Left colon (tissue), 2 donors: ENCODE measurements around the gene NXN. TPM values are rescaled to one million over a fixed set of nuclear protein-coding genes. Genes with fewer than 3 reads are reported as not detected.
"Not testable (repeated sequence)": the region's sequence is repeated elsewhere in the genome, so short reads cannot be mapped to it uniquely, and the experiment has no call there.

ENCODE experiments used
- ATAC-seq: fragments of 200-7000 bp; cut with Tn5 transposase; one replicate; pipeline ENCODE4 v1.9.1; 2020; ENCODE audit warnings: mild to moderate bottlenecking, moderate library complexity
- DNase-seq, 2 donors: peaks; one replicate each; pipeline ENCODE4 v3.0.0-alpha.2; 2020
- intact Hi-C, 2 donors: fragments of 100-400 bp; cut with DNase I in 1 of 2; cut with micrococcal nuclease in 1 of 2; formaldehyde crosslinking; loops; one replicate each; pipeline versions ENCODE4 v1.11.2 to v1.14.0; 2022; cut with DNase I, micrococcal nuclease
- total RNA-seq, 2 donors: library from RNA; stranded (reverse); fragmentation: NEBNext Ultra II Directional; extraction: Animal tissue kit (Norgen Biotek cat#: 25700); gene quantifications; one replicate each; pipeline ENCODE4 v1.2.1, GENCODE V29; 2021
- donor health status: DM: no; HTN: no; CAD: no.
- donor health status: DM: yes; HTN: yes; CAD: no.

NXN gene
- total RNA-seq, 2 donors from 2014 or later: 3.9 to 14.5 TPM

GRCh38 chr17:965311-965989 is 14.1 kb downstream of the NXN start:
- ATAC-seq (no peak), DNase-seq (no peak)
- intact Hi-C loops: no loop called here

DNA sequence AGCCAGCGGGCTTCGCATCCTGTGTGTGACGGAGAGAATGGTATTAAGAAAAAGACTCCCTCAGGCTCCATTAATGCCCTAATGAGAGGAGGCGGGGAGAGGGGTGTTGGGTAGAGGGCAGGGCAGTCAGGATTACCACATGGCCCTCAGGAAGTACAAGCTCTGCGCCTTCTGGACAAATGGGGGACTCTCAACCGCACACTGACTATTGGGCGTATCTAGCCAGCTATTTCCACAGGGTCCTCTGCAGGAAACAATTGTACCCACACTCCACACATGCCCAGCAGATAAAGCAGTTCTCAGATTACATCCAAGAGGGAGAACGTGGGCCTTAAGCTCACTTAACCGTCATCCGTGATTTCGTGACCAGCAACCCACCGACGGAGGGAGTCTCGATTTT is 14.7 kb downstream of the NXN start:
- no peak for ATAC-seq
- intact Hi-C loops: no loop called here

DNA sequence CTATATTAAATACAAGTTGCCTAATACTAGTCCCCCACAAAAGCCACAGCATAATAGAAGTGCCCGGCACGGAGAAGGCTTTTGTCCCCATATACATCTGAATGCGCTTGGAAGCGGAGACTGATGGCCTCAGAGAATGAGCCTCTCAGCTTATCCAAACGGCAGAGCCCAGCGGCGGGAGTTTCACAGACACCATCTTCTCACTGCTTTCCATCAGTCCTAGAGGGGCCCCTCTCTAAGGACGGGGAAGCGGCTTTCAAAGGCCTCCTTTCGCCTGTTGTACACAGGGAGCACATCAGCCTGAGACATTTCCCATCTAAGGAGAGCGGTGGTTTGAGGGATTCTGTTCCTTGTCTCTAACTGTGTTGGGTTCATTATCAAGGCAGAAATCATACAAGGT is 16.9 kb downstream of the NXN start:
- no peak for ATAC-seq
- intact Hi-C loops: no loop called here
- no peak for DNase-seq

More for the DNA sequence above, 14.7 kb downstream of the NXN start:
- DNase-seq: no peak

DNA sequence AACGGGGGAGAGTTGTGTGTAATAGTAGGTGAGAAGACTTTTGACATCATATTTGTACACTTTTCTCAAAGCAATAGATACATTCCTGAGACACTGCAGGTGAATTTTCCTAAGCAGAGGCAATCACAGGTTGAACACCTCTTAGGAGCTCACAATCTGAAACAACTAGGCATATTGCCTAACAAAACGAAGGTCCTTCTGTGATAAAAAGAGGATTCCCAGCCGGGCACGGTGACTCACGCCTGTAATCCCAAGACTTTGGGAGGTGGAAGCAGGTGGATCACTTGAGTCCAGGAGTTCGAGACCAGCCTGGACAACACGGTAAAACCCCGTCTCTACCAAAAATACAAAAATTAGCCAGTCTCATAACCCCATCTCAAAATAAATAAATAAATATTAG is 17.4 kb downstream of the NXN start:
- no peak for DNase-seq
- intact Hi-C loops: no loop called here
- ATAC-seq: no peak

GRCh38 chr17:958712-959451 is 20.7 kb downstream of the NXN start:
- intact Hi-C loops: no loop called here
- ATAC-seq: no peak
- no peak for DNase-seq

- ATAC-seq (no peak), DNase-seq (no peak)
- intact Hi-C loops: no loop called here
Measured at GRCh38 chr17:957856-958421, 21.6 kb downstream of the NXN start.

GRCh38 chr17:956905-957304 is 22.7 kb downstream of the NXN start:
- intact Hi-C loops: no loop called here
- DNase-seq: no peak
- no peak for ATAC-seq

DNA sequence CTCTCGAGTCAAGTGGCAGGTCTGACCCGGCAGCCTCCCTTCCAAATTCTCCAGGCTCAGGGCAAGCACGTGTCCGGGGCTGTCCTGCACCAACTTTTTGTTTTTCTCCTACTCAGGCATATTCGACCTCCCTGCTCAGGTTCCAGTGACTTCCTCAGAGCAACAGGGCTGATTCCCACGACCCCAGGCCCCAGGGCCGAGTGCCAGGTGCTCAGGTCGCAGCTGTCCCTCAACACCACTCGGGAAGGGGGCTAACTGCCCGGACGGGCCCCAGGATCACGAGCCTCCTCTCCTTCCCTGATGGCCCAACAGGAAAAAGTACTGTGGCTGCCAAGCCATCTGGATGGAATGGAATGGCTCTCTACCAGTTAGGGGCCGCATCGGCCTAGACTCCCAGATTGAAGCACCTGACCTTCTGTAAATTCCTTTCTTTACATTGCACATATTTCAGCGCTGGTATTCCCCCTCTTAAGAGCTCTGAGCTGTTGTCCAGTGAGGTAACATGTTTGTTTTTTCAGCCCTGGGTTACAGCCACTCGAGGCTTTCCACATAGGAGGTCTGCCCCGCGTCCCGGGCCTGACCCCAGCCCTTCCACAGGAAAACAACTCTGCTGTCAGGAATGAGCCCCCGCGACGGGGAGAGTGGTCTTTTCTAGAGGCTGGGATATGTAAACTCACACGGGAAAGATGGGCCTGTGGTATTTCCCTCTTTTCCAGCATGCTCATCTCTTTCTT is 25.0 kb downstream of the NXN start:
- ATAC-seq (no peak), DNase-seq (no peak)
- intact Hi-C loops: no loop called here

DNA sequence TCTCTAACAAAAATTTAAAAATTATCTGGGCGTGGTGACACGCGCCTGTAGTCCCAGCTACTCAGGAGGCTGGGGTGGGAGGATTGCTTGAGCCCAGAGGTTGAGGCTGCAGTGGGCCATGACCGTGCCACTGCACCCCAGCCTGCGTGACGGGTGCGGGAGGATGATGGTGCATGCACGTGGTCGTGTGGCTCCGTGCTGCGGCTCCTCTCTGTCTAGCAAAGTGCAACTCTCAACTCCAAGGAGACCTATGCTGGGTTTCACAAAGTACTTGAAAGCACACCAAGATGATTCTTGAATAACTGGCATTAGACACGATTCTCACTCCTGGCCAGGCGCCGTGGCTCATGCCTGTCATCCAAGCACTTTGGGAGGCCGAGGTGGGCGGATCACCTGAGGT is 25.8 kb downstream of the NXN start:
- ATAC-seq (no peak), DNase-seq (no peak)
- intact Hi-C loops: no loop called here

DNA sequence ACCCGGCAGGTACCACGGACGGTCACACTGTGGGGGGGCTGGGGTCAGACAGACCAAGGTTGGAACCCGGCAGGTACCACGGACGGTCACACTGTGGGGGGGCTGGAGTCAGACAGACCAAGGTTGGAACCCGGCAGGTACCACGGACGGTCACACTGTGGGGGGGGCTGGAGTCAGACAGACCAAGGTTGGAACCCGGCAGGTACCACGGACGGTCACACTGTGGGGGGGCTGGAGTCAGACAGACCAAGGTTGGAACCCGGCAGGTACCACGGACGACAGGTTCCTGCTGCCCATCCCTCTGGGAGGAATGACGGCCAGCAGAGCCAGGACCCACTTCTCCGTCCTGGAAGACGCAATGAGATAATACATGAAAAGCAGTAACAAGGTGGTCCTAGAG is 27.0 kb downstream of the NXN start:
- ATAC-seq, DNase-seq, intact Hi-C loops: not testable (repeated sequence)

DNA sequence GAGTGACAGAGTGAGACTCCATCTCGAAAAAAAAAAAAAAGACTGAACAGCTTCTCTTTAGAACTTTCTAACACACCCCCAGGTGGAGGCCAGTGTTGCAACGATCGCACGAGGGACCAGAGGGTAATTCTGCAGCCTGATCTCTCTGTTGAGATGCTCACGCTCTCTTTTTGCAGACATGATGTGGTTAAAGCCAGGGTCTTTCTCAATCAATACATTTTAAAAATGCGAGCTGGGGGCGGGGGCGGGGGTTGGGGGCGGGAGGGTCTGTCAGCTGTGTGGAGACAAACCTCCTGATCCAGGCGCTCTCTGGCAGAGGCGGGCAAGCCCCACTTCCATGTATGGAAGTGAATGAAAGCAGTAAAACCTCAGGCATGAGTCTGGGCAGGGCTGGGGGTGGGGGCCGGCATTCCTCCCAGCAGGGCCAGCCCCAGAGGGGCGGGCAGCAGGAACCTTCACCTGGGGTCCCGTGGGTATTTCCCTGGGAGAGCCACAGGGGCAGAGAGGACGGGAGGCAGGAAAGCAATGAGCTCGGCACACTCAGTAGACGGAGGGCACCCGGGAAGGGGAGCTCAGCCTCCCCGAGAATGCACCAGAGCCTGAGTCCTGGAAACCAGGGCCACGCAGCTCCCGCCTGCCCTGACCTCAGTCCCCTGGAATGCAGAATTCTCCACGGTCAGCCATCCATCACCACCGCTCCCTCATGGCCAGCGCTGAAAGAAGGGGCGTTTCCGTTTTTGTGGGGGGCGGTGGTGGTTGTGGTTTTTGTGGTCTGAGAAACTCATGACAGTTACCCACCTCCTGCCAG is 28.0 kb downstream of the NXN start:
- no peak for DNase-seq
- intact Hi-C loops: no loop called here
- ATAC-seq: no peak

DNA sequence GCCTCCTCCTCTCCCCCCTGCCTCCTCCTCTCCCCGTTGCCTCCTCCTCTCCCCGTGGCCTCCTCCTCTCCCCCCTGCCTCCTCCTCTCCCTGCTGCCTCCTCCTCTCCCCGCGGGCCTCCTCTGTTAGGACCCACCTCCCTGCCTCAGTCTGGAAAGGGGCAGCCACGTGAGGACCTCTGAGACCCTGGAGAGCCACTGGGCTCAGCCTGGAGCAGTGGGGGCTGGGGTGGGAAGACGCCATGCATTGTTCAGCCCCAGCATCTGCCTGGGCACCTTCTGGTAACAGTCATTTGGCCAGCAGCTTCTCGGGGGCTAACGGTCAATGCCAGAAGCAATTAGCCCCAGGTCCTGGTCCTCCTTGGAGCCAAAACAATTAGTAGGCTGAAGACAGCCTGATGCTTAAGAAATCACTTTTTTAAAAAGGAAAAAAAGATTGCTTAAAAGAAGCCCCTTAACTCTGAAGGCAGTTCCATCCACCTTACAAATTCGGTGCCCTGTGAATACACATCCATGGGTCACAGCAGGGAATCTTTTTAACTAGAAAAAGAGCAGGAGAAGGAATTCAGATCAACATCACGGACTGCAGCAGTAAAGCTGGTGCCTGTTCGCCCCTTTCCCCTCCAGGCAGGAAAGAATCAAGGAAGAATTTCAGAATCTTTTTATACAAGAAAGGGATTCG is 29.8 kb downstream of the NXN start:
- DNase-seq (no peak), ATAC-seq (no peak)
- intact Hi-C loops: no loop called here

GRCh38 chr17:948284-948852 is 31.2 kb downstream of the NXN start:
- DNase-seq (no peak), ATAC-seq (no peak)
- intact Hi-C loops: no loop called here

GRCh38 chr17:946510-947236 is 32.9 kb downstream of the NXN start:
- ATAC-seq: no peak
- intact Hi-C loops: no loop called here
- no peak for DNase-seq

DNA sequence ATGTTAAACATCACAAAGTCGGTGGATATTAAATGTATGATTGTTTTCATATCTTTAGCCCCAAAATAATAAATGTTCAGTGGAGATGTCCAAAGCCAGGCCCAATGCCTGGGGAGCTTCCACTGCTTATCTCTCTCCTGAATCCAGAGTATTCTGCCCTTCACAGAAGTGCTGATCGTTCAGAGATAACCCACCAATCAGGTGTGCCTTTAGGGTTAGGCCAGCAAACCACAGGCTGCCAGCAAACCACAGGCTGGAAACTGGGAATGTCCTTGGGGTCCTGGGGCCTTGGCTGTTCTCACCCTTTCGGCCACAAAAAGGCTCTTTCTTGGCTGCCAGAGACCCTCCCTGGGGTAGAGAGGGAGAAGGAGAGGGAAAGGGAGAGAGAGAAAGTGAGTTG is 33.9 kb downstream of the NXN start:
- intact Hi-C loops: no loop called here
- DNase-seq: no peak
- no peak for ATAC-seq

GRCh38 chr17:944266-944826 is 35.2 kb downstream of the NXN start:
- intact Hi-C loops: no loop called here
- DNase-seq: no peak
- ATAC-seq: no peak

- ATAC-seq (no peak), DNase-seq (no peak)
- intact Hi-C loops: no loop called here
Measured at GRCh38 chr17:935485-935884, 44.1 kb downstream of the NXN start.
